Measurements from ENCODE around the gene ITCH.

GRCh38 chr20:34388000-34388399 is 24.9 kb downstream of the ITCH start:
- TF ChIP-seq ZNF394 (tag by site-specific recombination; IDR thresholded peaks at IDR 0.05; ENCODE audit: borderline replicate concordance), result no peak
- TF ChIP-seq ZNF221 (tag by site-specific recombination; IDR thresholded peaks at IDR 0.05; ENCODE audit: borderline replicate concordance), result no peak
- no peak for TF ChIP-seq CTCF (tag by site-specific recombination; IDR thresholded peaks at IDR 0.05)
- TF ChIP-seq ZNF37A (tag by site-specific recombination; IDR thresholded peaks at IDR 0.05), result no peak
- no peak for TF ChIP-seq KLF7 (tag by site-specific recombination; IDR thresholded peaks at IDR 0.05; ENCODE audit: borderline replicate concordance)
- TF ChIP-seq SETDB1 (IDR thresholded peaks at IDR 0.05; ENCODE audit: insufficient read length, low read length), result no peak
